ENCODE results near the gene SFN. TPM values are rescaled to one million over a fixed set of nuclear protein-coding genes. Genes with fewer than 3 reads are reported as not detected.

Gene SFN
- total and polyA plus RNA-seq, 2 donors from 2014 or later = 2.9 to 44.7 TPM

DNA sequence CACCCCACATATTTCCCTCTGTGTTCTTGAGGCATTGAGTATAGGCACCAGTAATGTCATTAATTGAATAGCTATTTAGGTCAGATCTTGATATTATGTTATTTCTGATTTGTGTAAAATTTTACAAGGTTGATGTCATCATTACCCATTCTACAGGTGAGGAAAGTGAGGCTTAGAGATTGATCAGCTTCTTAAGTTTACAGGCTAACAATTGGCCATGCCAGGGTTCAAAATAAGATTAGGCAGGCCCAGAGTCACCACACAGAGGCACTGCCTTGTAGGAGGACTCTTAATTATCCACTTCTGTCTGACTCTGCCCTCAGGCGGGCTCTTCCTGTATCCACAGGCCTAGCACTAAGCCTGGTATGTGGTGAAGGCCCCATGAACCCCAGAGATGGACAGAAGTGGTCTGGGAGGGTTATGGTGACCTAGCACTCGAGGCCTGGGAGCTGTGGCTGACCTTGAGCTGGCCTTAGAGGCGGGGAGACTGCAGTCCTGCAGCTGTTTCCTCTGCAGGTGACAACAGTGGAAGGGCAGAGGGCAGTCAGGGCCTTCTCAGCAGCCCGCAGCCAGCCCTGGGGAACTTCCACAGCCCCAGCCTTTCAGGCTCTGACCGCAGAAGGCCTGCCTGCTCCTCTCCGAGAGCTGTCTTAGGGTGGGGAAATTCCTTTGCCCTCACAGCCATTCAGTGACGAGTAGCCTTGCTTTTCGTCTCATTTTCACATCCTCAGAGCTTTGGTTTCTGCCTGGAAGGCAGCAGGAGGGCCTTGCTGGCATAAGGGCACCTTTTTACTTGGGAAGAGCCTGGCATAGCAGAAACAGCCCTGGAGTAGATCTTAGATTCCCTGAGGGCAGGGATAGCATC, 24.2 kb upstream of the SFN start:
- peaks cover 3 to 15% (median 13%) of the 10 kb centered on the region in 3 donors for H3K36me3 ChIP-seq (ENCODE audit: control insufficient read depth in 2 of 3, insufficient read depth in 3 of 3, low read length in 3 of 3)
- no peak overlapping the region for H3K4me3 ChIP-seq (ENCODE audit: low read length in 3 of 3)
- no peak for FAIRE-seq
- H3K9ac ChIP-seq (ENCODE audit: low read length in 3 of 3) = no peak overlapping the region
- intact Hi-C loops (cut with DNase I) = no loop called here
- no peaks in the 10 kb centered on the region for H3K9me3 ChIP-seq (ENCODE audit: control insufficient read depth in 2 of 3, insufficient read depth in 1 of 3, low read length in 3 of 3)
- no peak for TF ChIP-seq CTCF (IDR thresholded peaks at IDR 0.05; ENCODE audit: borderline replicate concordance, extremely low read depth, insufficient read depth)
- no peak for DNase-seq
- H3K27ac ChIP-seq (ENCODE audit: low read depth in 2 of 2, low read length in 2 of 2) = no peak overlapping the region
- H3K27me3 ChIP-seq (ENCODE audit: control insufficient read depth, insufficient read depth, low read length) = no peaks in the 10 kb centered on the region
- no peaks in the 10 kb centered on the region for H3K4me1 ChIP-seq (ENCODE audit: control insufficient read depth in 2 of 3, insufficient read depth in 2 of 3, low read depth in 1 of 3, low read length in 3 of 3)

GRCh38 chr1:26839339-26839722, 23.6 kb upstream of the SFN start:
- H3K9me3 ChIP-seq (ENCODE audit: control insufficient read depth in 2 of 3, insufficient read depth in 1 of 3, low read length in 3 of 3) = no peaks in the 10 kb centered on the region
- intact Hi-C loops (cut with DNase I) = no loop called here
- H3K27me3 ChIP-seq (ENCODE audit: control insufficient read depth, insufficient read depth, low read length) = no peaks in the 10 kb centered on the region
- peaks cover 1 to 17% (median 12%) of the 10 kb centered on the region in 3 donors for H3K36me3 ChIP-seq (ENCODE audit: control insufficient read depth in 2 of 3, insufficient read depth in 3 of 3, low read length in 3 of 3)
- TF ChIP-seq CTCF (IDR thresholded peaks at IDR 0.05; ENCODE audit: borderline replicate concordance, extremely low read depth, insufficient read depth) = no peak
- H3K4me3 ChIP-seq (ENCODE audit: low read length in 3 of 3) = no peak overlapping the region
- no peak overlapping the region for H3K9ac ChIP-seq (ENCODE audit: low read length in 3 of 3)
- DNase-seq (no peak), FAIRE-seq (no peak)
- no peak overlapping the region for H3K27ac ChIP-seq (ENCODE audit: low read depth in 2 of 2, low read length in 2 of 2)
- no peaks in the 10 kb centered on the region for H3K4me1 ChIP-seq (ENCODE audit: control insufficient read depth in 2 of 3, insufficient read depth in 2 of 3, low read depth in 1 of 3, low read length in 3 of 3)

DNA sequence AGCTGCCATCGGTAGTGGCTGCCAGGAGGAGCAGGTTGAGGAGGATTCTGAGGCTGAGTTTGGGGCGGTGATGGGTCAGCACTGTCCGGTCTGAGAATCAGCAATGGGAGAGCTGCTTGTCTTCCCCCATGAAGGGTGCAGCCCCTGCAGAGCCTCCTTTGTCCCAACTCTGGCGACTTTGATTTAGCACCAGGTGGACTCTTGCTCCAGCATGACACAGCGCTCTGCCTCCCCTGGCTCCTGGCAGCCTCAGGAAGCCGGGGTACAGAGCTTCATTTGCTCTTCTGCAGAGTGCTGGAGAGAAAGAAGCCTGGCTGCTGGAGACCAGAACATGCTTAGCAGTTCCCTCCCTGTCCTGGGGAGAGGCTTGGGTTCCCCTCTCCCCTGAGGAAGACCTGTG, 23.2 kb upstream of the SFN start:
- peaks cover 0 to 17% (median 8%) of the 10 kb centered on the region in 3 donors for H3K36me3 ChIP-seq (ENCODE audit: control insufficient read depth in 2 of 3, insufficient read depth in 3 of 3, low read length in 3 of 3)
- no peak overlapping the region for H3K4me3 ChIP-seq (ENCODE audit: low read length in 3 of 3)
- no peaks in the 10 kb centered on the region for H3K9me3 ChIP-seq (ENCODE audit: control insufficient read depth in 2 of 3, insufficient read depth in 1 of 3, low read length in 3 of 3)
- intact Hi-C loops (cut with DNase I) = no loop called here
- no peak for DNase-seq
- no peaks in the 10 kb centered on the region for H3K4me1 ChIP-seq (ENCODE audit: control insufficient read depth in 2 of 3, insufficient read depth in 2 of 3, low read depth in 1 of 3, low read length in 3 of 3)
- no peak for FAIRE-seq
- H3K27ac ChIP-seq (ENCODE audit: low read depth in 2 of 2, low read length in 2 of 2) = no peak overlapping the region
- no peaks in the 10 kb centered on the region for H3K27me3 ChIP-seq (ENCODE audit: control insufficient read depth, insufficient read depth, low read length)
- no peak overlapping the region for H3K9ac ChIP-seq (ENCODE audit: low read length in 3 of 3)
- no peak for TF ChIP-seq CTCF (IDR thresholded peaks at IDR 0.05; ENCODE audit: borderline replicate concordance, extremely low read depth, insufficient read depth)
